HUDEP-2 (cell line): Measurements from ENCODE around the gene YWHAG.
"Not testable (repeated sequence)": the region's sequence is repeated elsewhere in the genome, so short reads cannot be mapped to it uniquely, and the experiment has no call there.

ENCODE experiments used
- DNase-seq, 76 experiments: peaks; one replicate each; lab custom pipeline; 2025; ENCODE audit not compliant: unreplicated experiment in 76 of 76; lab: John Stamatoyannopoulos, UW

Gene YWHAG

DNA sequence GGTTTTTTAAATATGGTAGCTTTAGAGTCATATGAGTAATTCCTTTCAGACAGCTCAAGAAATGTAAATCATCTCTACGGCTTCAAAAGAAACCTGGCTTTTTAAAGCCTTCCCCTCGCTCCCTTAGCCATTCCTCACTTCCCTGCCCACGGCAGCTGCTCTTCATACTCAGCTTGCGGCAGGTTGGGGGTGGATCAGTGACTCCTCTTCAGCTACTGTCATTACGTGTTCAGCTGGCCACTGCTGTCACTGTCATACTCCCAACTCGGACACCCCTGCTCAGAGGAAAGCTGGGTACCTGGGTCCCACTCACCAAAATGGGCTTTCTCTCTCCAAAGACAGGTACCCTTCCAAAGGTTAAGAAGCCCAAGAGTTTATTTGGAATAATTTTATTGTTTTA, 6.6 kb downstream of the YWHAG start:
- no peak for DNase-seq

DNA sequence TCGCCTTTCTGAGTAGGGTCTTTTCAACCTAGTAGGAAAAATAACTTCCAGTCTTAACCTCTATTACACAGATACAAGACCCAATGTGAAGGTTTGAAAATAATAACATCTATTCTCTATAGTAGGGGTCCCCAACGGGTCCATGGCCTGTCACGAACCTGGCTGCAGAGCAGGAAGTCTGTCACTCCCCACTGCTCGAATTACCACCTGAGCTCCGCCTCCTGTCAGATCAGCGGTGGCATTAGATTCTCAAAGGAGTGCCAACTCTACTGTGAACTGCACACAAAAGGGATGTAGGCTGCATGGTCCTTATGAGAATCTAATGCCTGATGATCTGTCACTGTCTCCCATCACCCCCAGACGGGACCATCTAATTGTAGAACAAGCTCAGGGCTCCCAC, 7.4 kb downstream of the YWHAG start:
- no peak for DNase-seq

DNA sequence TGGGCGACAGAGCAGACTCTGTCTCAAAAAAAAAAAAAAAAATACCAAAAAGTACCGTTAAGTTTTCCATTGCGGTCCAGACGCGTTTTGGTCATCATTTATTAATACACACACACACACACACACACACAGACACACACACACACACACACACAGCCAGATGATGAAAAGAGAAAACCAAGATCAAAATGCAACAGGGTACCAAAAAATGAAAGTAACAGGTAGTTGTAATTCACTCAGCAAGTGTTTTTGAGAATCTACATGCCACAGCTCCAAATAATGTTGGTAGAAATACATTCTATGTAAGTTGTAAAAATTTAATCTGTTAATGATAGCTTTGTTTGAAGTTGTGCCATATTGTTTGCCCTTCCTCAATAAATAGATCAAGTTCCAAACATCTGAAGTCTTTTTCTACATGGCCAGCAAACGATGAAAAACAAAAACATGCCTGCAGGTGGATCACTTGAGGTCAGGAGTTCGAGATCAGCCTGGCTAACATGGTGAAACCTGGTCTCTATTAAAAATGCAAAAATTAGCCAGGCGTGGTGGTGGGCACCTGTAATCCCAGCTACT, 9.4 kb downstream of the YWHAG start:
- no peak for DNase-seq

DNA sequence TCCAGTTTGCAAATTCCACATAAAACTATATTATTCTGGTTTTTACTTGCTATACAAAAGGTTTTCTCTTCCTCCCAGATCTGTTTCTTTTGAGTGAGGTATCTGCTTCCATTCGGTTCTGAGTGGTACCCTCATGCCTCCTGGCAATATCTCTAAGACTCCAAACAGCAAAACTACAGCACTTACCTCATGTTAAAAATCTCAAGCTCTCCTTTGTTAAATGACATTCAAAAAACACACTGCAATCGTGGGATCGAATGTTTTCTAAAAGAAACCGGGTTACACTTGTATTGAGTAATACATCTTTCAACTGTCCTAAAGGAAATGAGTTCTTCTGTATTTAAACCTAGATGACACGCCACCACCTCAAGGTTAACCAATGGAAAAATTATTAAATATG, 11.1 kb downstream of the YWHAG start:
- DNase-seq, result no peak

DNA sequence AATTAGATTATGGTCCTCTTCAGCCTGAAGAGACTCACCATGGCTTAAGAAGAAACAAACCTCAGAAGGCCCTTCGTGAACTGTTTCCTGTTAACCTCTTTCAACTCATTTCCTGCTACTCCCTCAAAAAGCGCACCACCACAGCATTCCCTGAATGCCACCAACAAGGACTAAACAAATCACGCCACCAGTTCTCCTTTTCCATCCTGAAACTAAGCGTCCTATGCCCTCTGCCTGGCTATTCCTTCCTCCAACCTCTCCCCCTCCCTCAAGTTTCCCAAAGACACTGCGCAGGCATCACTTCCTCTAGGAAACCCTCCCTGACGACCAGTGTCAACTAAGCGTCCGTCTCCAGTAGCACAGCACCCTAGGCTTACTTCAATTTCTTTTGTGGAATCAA, 12.0 kb downstream of the YWHAG start:
- DNase-seq, result no peak

DNA sequence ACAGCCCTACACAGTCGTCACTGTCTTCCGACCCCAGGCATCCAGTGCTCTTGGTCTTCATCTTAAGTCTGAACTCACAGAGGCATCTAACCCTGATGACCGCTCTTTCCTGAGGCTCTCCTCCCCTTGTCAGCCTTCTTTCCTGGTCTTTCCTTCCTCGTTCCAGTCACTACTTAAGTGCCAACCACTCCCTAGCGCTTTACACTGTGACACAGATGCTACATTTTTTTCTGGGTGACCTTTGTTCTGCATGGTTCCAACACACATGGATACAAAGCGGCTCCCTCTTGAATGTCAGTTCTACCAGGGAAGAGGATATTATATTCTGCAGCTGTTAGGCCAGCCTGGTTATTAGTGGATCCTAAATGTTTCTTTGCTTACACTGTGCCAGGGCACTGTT, 12.7 kb downstream of the YWHAG start:
- DNase-seq, result no peak

DNA sequence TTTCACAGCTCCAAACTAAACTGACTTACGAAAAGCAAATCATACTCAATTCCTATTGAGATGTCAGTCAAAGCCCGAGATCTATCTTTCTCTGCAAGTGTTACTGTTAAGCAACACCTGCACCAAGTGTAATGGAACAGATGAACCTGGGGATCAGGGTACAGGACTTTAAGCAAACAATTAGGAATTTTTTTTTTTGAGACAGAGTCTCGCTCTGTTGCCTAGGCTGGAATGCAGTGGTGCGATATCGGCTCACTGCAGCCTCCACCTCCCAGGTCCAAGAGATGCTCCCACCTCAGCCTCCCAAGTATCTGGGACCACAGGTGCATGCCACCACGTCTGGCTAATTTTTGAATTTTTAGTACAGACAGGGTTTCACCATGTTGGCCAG, 14.9 kb downstream of the YWHAG start:
- DNase-seq, result no peak

DNA sequence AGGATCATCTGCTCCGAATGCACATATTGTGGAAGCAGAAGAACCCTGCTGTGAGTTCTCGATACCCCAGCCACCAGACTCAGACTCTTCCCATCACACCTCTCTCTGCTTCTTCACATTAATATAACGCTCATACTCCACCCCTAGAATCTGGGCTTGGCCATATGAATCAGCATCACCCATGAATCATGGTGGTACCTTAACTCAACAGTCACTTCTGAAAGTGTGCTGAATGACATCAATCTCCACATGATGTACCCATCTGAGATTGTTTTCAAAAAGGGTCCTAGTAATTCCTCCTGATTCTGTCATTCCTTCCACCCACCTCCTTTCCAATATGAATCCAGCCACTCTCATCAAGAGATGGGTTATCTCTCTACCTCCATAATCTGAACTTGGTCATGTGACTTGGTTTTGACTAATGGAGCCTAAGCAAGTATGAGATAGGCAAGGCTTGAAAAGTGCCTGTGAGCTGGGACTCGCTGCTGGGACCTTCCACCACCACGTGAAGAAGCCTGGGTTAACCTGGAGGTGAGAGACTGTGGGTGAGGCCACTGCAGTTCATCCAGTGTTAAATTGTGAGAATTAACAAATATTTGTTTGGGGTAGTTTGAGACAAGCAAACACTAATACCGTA, 15.4 kb downstream of the YWHAG start:
- no peak for DNase-seq

DNA sequence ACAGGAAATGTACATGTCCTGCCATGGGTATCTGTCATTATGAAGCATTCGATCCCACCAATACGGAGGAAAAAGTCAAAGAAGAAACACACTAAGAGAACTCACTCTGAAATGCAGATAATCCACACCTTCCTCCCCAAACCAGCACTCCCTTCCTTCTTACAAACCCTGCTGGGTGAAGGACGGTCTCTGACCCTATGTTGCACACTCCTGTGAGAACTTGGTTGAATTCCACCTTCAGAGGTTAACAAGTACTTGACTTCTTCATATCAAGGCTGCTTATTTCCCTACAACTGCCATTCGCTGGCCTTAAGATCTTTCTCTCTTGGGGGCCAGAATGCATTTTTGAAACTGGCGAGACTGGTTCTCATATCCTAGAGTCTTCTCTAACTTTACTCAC, 16.6 kb downstream of the YWHAG start:
- DNase-seq, result no peak

DNA sequence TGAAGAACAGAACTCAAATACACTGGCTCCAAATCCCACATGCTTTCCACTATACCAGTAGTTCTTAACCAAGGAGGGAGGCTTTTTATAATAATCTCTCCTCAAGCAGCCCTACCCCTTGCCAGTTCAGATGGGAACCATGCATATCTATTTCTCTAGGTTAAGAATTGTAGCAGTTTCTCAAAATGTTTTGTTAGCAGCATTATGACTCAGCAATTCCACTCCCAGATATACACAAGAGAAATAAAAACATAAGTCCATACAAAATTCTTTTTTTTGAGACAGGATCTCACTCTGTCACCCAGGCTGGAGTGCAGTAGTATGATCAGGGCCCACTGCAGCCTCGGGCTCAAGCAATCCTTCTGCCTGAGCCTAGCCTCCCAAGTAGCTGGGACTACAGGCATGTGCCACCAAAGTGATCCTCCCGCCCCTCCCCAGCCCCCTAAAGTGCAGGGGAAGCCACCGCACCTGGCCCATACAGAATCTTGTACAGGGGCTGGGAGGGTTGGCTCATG, 18.1 kb downstream of the YWHAG start:
- DNase-seq, result peak in 2 of 76 experiments; percentile 7 to 16

DNA sequence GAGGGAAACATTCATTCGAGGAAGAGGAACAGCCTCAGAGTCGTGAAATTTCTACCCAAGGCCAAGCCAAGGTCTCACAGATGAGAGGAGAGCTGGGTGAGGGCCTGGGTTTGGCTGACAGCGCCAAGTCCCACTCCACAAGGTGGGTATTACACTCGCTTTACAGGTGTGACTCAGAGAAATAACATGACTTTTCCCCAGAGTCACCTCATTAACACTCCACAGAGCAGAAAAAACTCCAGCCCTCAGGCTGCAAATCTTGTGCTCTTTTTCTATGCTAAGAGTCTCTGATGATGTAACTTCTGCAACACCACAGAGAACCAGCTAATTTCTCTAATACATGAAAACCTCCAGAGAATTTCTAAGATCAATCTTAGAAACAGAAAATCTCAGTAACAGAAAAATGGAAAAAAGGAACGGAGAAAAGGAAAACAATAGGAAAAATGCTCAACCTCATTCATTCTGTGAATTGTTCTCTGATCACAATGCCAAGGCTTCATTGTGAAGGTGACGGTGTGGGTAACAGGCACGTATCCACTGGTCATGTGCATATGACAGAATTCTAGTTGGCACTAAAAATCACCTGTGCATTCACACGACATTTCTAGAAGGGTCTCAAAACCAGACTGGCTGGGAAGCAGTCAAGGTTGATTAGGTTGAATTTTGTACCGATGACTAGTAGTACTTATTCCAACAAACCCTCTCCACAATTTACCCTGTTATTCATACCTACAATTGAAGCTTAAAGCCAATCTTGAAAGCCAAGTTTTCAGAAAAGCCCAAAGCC, 20.3 kb downstream of the YWHAG start:
- DNase-seq, result no peak

DNA sequence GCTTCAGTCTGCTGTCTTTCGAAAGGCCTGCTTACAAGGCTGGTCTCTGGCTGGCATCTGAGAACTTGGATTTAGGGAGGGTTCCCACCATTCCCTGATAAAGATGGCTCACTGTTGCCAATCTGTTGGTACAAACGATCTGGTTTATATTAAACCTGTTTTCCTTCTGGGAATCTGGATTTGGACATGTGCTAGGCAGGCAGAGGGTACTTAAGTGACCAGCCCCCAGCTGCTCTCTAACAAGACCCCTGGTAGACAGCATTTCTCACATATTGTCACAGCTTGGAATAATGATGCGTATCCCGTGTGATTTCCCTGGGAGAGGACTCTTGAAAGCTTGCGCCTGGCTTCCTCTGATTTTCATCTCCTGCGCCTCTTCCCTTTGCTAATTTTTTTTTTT, 21.6 kb downstream of the YWHAG start:
- no peak for DNase-seq

DNA sequence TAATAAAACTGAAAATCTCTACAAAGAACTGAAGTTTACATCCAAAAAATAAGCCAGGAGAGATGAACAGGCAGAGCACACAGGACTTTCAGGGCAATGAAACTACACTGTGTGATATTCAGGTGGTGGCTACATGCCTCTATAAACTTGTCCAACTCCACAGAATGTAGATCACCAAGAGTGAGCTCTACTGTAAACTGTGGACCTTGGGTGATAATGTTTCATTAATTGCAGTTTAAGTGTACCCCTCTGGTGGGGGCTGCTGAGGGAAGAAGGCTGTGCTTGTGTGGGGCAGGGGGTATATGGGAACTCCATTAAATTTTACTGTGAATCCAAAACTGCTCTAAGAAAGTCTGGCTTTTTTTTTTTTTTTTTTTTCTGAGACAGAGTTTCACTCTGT, 22.7 kb downstream of the YWHAG start:
- no peak for DNase-seq

DNA sequence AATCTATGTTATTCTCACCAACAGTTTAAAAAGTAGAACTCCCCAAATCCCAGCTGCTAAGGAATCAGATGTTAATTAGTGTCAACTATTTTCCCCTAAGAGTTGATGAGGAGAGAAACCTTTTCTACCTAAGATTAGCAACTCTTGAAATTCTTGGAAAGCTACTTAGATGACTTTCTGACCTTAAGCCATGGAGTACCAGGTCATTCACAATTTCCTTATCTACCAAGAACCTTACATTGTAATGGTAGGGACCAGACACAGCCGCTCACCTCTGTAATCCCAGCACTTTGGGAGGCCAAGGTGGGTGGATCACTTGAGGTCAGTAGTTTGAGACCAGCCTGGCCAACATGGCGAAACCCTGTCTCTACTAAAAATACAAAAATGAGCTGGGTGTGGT, 23.4 kb downstream of the YWHAG start:
- DNase-seq, result not testable (repeated sequence)

DNA sequence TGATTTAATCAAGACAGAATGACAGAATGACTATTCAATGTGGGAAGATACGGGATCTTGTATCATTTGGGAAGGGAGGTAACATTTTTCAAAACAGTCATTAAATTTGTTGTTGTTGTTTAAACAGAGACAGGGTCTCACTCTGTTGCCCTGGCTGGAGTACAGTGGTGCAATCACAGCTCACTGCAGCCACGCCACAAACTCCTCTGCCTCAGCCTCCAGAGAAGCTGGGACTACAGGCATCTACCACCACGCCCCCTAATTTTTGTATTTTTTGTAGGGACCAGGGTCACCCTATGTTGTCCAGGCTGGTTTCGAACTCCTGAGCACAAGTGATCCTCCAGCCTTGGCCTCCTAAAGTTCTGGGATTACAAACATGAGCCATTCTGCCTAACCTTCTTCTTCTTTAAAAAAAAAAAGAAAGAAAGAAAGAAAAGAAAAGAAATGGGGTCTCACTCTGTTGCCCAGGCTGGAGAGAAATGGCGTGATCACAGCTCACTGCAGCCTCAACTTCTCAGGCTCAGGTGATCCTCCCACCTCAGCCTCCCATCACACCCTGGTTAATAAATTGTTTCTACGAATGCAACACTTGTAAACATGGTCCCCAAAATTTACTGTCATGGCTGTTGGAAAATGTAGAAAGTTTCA, 24.3 kb downstream of the YWHAG start:
- no peak for DNase-seq

DNA sequence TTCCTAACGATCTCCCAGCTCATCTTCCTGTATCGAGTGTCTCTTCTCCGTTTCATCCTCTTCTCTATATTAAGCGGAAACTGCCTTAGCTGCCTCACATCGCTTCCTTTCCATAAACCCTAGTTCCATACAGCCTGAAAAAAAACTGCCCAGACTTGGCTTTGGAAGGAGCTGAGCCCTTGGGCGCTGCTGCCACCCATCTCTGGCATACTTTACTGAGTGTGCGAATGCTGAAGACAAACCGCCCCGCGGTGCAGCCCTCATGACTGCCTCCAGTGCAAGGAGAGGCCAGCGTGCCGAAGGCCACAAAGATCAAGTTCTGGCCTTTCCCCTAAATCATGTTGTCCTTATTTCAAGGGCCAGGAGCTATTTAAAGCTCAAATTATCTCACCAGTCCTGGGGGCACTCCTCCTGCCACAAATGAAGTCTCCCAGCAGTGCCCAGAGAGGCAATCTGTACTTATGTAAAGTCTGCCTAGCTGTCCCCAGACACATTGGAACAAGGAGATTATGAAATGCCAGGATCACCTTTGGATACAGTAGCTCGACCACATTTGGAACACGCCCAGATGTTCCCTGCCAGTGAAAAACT, 25.2 kb downstream of the YWHAG start:
- no peak for DNase-seq

DNA sequence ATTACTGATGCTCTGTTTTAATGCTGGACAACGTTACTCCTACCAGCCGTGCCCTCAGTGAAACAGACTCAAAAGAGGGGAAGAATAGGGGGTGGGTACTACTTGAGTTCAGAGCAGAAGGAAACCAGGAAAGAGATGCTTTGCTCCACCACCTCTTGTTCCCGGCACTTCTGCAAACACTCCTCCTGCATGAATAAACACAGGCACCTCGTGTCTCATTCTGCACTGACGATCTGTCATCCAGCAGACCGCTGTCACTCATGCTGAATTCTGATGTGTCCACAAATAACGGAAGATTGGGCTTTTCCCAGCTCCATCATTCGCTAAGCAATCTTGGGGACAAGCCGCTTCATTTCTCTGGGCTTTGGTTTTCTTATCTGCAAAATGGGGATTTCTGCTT, 26.7 kb downstream of the YWHAG start:
- no peak for DNase-seq

DNA sequence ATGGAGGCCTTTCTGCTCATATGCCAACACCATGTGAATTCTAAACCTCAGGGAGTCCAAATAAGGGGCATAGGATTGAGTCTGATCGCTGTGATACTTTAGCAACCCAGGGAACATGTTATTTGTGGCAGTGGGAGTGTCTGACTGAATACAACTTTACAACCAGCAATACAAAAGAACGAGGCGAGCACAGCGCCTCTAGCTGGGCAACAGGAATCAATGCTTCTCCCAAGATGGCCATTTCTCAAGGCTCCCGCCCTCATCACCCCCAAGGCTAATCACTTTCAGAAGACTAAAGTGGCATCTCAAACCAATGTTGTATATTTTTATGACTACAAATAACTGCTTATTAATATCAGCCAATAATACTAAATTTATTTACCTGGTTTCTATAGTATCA, 28.1 kb downstream of the YWHAG start:
- DNase-seq, result no peak

DNA sequence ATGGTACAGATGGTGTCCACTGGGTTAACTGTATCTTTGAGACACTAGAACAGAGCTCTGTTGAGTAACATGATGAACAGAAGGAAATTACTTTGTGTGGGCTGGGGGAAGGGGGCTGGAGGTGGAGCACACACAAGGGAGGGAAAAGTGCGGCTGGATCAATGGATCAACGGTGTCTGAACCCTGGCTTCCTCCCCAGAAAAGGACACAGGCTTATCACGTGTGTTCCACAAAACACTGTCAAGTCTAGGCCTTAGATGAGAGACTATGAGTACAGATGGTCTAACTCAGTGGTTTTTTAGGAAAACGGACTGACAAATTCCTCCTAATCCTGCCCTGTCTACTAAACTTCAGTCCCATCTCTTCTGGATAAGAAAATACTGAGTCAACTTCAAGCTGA, 28.5 kb downstream of the YWHAG start:
- no peak for DNase-seq

DNA sequence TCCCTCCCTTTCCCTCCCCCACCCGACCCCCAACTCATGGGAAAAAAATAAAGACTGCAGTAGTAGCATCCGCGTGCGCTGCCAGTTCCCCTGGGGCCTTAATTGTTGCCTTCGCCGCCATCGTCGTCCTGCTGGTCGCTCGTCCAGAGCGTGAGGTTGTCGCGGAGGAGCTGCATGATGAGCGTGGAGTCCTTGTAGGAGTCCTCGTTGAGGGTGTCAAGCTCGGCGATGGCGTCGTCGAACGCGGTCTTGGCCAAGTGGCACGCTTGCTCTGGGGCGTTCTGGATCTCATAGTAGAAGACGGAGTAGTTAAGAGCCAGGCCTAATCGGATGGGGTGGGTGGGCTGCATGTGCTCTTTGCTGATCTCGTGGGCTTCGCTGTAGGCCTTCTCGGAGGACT, 29.3 kb downstream of the YWHAG start:
- DNase-seq, result no peak

DNA sequence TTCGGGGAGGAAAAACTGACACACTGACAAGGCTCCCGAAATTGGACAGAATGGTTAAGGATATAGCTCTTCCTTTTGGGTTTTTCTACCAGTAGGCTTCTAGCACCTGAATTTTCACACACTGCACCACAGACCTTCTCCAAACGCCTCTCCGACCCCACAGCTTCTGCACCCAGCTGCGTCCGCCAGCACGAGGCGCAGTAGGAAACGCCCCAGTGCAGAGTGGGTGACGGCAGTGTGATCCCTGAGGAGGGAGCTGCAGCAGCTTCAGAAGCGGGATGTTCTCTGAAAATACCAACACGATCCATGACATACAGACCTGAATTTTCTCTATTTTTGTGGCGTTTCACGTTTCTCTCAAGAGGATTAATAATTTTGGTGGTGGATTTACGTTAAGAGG, 30.4 kb downstream of the YWHAG start:
- DNase-seq, result peak in 1 of 76 experiments; percentile 8
